ENCODE measurements around the gene SLITRK3.
"Not testable (repeated sequence)": the region's sequence is repeated elsewhere in the genome, so short reads cannot be mapped to it uniquely, and the experiment has no call there.

SLITRK3 gene

DNA sequence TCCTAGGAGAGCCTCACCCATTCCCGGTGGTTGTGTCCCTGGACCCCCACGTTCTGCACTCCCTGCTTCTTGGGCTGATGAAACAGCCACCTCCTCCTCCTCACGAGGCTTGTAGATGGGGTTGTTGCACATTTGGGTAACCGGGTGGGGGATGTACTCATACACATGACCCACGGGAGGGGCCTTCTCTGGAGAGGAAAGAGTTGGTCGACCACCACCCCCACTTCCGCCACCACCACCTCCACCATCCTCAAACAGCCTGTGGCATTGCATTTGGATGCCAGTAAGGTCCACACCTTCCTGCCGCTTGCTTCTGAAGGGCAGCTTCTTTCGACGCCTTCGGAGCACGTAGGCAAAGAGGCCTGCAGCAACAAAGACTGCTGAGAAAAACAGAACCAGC, 7.7 kb downstream of the SLITRK3 start:
- DNase-seq: no peak

DNA sequence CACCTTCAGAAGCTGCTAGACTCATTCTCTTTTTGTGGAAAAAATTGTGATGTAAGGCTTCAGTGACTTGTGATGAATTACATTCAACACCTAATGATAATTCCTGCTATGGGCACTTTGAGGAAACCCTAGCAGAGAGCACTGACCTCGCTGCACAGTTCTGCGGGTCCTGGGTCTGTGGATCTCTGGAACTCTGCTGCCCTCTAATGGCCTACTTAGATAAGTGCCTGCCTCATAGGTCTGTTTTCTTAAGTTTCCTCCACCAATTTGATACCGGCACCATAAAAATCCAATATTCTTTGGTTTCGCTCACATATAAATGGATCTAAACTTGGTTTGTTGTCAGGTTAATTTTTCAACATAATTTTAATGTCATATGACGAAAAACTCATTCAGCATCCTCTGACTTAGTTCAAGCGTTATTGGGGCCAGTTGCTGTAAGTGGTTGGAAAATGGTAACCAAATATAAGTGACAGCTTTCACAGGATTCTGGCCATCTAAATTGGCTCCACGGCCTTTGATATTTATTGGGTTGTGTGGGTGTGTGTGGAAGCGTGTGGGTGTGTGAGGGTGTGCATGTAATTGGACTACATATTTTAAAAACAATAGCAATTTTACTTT, 10.4 kb downstream of the SLITRK3 start:
- no peak for DNase-seq

DNA sequence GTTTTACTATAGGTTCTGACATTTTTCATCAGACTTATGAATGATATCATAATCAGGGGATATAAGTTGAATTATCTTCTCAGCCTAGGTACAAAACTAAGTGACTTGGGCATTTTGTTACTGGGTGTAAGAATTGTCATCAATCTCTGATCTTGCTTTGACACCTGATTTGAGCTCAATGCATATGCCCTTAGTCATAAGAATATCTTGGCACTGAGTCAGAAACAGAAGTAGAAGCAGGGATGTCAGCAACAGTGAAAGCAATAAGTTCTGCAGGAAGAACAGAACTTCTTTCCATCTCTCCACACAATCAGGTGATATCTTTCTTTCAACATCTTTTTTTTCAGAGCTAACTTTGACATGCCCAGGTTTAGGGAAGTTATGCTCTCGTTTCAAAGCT, 14.6 kb downstream of the SLITRK3 start:
- no peak for DNase-seq

DNA sequence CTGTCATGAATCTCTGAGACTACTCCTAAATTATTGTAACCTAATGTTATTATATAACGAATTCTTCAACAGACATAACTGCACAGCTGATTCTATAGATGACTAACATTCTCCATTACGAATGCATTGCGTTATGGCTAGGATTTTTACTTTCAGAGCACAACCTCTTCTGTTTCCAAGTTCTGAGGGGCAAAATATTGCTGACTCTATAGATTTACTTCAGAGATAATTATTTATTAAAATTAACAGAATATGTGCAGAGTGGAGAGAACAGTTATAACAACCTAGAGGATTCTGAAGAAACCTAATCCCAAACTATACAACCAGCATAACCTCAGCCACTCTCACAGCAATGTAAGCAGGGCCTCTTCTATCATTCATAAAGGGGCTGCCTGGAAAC, 25.9 kb downstream of the SLITRK3 start:
- no peak for DNase-seq

DNA sequence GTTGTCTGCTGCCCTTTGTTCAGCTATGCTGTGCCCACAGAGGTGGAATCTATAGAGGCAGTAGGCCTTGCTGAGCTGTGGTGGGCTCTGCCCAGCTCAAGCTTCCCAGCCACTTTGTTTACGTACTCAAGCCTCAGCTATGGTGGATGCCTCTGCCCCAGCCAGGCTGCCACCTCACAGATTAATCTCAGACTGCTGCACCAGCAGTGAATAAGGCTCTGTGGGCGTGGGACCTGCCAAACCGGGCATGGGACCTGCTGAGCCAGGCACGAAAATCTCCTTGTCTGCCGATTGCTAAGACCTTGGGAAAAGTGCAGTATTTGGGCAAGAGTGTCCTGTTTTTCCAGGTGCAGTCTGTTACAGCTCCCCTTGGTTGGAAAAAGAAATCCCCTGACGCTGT, 26.8 kb downstream of the SLITRK3 start:
- DNase-seq: no peak

DNA sequence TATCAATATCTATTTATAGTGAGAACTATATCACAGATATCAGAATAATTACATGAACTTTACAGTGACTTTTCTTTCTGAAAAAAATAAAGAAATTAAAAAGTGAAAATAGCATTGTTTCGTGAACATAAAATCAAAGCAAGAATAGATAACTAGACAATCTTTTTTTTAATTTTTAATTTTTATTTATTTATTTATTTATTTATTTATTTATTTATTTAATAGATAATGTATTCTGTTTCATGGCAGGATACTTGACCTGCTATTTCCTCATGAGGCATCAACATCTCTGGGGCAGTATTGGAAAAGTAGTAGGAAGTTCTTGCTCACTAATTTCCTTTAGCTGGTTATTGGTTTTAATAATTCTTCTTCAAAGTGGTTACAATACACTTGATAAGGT, 33.3 kb downstream of the SLITRK3 start:
- no peak for DNase-seq

DNA sequence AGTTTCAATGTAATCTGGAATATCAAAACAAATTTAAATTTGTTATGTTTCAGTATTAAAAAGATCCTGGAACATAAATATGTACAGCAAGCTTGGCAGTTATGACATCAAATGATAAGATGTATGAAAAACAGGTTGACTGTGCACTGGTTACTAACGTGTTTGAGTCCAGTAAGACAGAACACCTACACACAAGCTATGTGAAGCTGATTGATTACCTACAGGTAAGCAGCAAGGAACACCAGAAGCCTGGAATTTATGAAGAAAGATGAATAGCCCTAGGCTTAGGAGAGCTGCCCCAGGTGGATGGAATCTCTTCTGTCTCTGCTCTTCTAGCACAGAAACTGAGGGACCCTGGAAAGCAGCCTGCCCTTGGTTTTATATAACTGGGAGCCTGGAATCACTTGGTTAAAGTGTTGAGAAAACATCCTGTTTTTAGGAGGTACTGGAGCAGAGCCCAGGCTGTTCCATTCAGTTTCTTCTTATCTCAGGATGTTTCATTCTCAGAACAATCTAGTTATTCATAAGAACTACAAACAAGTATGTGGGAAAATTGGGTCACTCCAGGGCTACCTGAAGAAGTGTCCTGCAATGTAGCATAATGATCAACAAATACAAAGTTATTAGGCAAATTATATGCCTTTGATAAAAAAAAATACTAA, 36.3 kb downstream of the SLITRK3 start:
- DNase-seq: no peak

DNA sequence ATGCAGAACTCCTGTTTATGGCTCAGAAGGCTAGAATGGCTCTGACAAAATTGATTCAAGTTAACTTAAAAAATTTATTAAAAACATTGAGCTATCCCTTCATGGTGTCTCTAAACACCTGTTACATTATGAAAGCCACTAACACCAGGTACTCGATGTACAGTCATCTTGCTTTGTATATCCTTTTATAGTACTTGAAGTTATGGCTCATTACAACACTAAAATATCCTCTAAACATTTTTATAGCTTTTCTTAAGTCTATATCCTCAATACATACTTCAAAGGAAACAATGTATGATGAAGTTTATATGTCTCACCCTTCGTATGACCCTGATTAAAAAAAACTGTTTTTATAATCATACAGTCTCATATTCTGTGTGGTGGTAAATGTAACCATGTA, 38.2 kb downstream of the SLITRK3 start:
- DNase-seq: no peak

DNA sequence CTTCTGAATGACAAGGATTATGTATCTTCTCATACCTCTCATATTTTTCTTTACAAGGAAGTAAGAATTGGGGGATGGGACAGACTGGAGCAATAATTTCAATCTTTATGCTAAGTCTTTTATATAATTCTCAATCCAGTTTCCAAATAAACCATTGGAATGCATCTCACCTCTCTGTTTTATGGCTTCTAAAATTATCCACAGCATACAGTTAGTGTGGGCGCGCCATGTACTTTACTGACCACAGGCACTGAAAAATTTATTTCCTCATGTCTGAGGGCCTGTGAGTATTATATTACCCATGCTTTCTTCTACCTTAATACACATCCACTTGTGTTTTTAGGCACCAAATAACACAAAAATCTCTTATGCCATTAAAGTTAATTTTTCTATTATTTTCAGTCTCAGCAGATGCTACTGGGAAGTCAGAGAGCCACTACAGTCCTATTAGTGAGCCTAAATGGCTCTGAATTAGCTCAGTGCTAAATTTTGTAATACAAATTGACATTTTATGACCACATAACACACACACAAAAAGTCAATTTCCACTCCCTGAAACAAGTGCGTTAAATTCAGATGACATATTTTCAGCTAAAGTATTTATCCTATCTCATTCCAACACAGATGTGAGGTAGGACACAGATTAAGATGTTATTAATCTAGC, 39.3 kb downstream of the SLITRK3 start:
- no peak for DNase-seq

DNA sequence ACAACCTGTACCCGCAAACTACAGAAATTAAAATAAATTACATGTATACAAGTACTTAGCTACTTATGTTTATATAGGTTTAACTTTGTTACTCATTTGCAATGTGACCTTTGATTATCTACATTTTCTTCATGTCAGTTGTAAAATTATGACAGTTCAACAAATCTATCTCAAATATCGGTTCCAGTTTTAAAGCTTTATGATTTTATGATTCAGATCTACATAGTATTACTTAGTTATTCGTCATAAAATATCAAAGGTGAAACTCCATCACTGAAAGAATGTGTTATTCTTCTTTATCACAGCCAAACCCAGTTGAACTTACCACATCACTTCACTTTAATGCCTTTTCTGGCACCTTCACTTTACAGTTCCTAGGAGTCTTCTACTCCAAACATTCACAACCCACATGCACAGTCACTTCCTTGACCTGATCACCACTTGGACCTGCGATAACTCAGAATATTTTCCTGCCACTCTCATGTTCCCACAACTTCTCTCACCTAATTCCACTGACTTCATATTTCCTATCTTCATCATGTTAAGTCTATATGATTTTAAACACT, 47.2 kb downstream of the SLITRK3 start:
- no peak for DNase-seq

DNA sequence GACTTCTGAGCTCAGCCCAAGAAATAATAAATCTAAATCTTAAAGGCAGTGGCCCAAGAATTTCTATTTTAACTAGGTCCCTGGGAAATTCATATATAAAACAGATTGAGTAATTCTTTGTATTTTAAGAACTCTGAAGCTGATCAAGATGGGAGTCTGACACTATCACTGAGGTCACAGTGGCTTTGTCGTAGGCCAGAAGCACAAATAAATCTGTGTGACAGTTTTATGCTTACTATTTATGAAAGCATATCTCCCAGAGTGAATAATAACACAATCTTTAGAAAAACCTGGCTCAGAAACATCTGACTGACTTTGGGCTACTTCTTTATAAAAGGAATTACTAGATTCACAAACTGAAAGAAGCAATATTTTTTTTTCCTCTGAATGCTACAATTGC, 51.9 kb downstream of the SLITRK3 start:
- no peak for DNase-seq

DNA sequence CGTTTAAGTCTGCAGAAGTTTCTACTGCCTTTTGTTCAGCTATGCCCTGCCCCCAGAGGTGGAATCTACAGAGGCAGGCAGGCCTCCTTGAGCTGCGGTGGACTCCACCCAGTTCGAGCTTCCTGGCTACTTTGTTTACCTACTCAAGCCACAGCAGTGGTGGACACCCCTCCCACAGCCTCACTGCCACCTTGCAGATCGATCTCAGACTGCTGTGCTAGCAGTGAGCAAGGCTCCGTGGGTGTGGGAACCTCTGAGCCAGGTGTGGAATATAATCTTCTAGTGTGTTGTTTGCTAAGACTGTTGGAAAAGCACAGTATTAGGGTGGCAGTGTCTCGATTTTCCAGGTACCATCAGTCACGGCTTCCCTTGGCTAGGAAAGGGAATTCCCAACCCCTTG, 56.3 kb downstream of the SLITRK3 start:
- not testable (repeated sequence) for DNase-seq

Data from cortex of kidney (tissue), 1 donor.